Measurements from ENCODE around the gene KCMF1. TPM values are rescaled to one million over a fixed set of nuclear protein-coding genes. Genes with fewer than 3 reads are reported as not detected.
"Not testable (repeated sequence)": the region's sequence is repeated elsewhere in the genome, so short reads cannot be mapped to it uniquely, and the experiment has no call there.

Gene KCMF1
- total RNA-seq, 1 donor from 2014 or later, result 105 TPM

GRCh38 chr2:84942964-84943421 lies 28.0 kb upstream of the KCMF1 start:
- Mint-ChIP-seq H3K4me1 (ENCODE audit: low read depth, unreplicated experiment) (peaks cover 11% of the 10 kb centered on the region), H3K4me3 (ENCODE audit: unreplicated experiment) (no peak overlapping the region), H3K36me3 (ENCODE audit: low read depth, unreplicated experiment) (no peaks in the 10 kb centered on the region), H3K27me3 (ENCODE audit: low read depth, unreplicated experiment) (no peaks in the 10 kb centered on the region), H3K27ac (ENCODE audit: unreplicated experiment) (no peak overlapping the region), H3K9me3 (ENCODE audit: unreplicated experiment) (no peaks in the 10 kb centered on the region)
- Histone ChIP-seq H3K4me2 (ENCODE audit: low read length) (no peak overlapping the region), H2AFZ (ENCODE audit: low read depth, low read length) (no peak overlapping the region), H3K27me3 (ENCODE audit: insufficient read depth, low read length) (no peaks in the 10 kb centered on the region), H3K27ac (ENCODE audit: low read depth, low read length) (no peak overlapping the region), H3K9ac (ENCODE audit: low read length) (no peak overlapping the region), H3K36me3 (ENCODE audit: insufficient read depth, low read length) (no peaks in the 10 kb centered on the region), H4K20me1 (ENCODE audit: insufficient read depth, low read length) (no peaks in the 10 kb centered on the region), H3K9me3 (ENCODE audit: insufficient read depth, low read depth, low read length) (no peaks in the 10 kb centered on the region), H3K4me3 (ENCODE audit: insufficient read depth, low read depth, low read length) (no peak overlapping the region), H3K79me2 (ENCODE audit: insufficient read depth, low read length) (no peaks in the 10 kb centered on the region), H3K4me1 (ENCODE audit: insufficient read depth, low read length) (peaks cover 16% of the 10 kb centered on the region)
- TF ChIP-seq EZH2 (IDR thresholded peaks at IDR 0.05; ENCODE audit: insufficient read depth, low read length), result no peak
- TF ChIP-seq, protein P1, sequence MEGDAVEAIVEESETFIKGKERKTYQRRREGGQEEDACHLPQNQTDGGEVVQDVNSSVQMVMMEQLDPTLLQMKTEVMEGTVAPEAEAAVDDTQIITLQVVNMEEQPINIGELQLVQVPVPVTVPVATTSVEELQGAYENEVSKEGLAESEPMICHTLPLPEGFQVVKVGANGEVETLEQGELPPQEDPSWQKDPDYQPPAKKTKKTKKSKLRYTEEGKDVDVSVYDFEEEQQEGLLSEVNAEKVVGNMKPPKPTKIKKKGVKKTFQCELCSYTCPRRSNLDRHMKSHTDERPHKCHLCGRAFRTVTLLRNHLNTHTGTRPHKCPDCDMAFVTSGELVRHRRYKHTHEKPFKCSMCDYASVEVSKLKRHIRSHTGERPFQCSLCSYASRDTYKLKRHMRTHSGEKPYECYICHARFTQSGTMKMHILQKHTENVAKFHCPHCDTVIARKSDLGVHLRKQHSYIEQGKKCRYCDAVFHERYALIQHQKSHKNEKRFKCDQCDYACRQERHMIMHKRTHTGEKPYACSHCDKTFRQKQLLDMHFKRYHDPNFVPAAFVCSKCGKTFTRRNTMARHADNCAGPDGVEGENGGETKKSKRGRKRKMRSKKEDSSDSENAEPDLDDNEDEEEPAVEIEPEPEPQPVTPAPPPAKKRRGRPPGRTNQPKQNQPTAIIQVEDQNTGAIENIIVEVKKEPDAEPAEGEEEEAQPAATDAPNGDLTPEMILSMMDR (IDR thresholded peaks at IDR 0.05; ENCODE audit: insufficient read depth, low read depth, low read length), result no peak
- no peak for FAIRE-seq
- DNase-seq (ENCODE audit: low read depth), result no peak

- Mint-ChIP-seq H3K27me3 (ENCODE audit: low read depth, unreplicated experiment) (no peaks in the 10 kb centered on the region), H3K4me3 (ENCODE audit: unreplicated experiment) (no peak overlapping the region)
- H3K9ac ChIP-seq (ENCODE audit: low read length), result no peak overlapping the region
These were observed 26.6 kb upstream of the KCMF1 start for GRCh38 chr2:84944295-84944909.

GRCh38 chr2:84945838-84946203 lies 25.1 kb upstream of the KCMF1 start:
- not testable (repeated sequence) for H3K27me3 ChIP-seq (ENCODE audit: insufficient read depth, low read length); H3K9me3 Mint-ChIP-seq (ENCODE audit: unreplicated experiment); H3K4me1 Mint-ChIP-seq (ENCODE audit: low read depth, unreplicated experiment); H3K4me3 ChIP-seq (ENCODE audit: insufficient read depth, low read depth, low read length); H3K27me3 Mint-ChIP-seq (ENCODE audit: low read depth, unreplicated experiment); H2AFZ ChIP-seq (ENCODE audit: low read depth, low read length); H4K20me1 ChIP-seq (ENCODE audit: insufficient read depth, low read length); H3K9me3 ChIP-seq (ENCODE audit: insufficient read depth, low read depth, low read length); H3K36me3 ChIP-seq (ENCODE audit: insufficient read depth, low read length); H3K79me2 ChIP-seq (ENCODE audit: insufficient read depth, low read length); DNase-seq (ENCODE audit: low read depth); H3K4me3 Mint-ChIP-seq (ENCODE audit: unreplicated experiment); FAIRE-seq; H3K36me3 Mint-ChIP-seq (ENCODE audit: low read depth, unreplicated experiment); H3K27ac Mint-ChIP-seq (ENCODE audit: unreplicated experiment)
- Histone ChIP-seq H3K9ac (ENCODE audit: low read length) (peak overlapping the region; percentile 71), H3K27ac (ENCODE audit: low read depth, low read length) (peak overlapping the region; percentile 87), H3K4me1 (ENCODE audit: insufficient read depth, low read length) (peaks cover 16% of the 10 kb centered on the region), H3K4me2 (ENCODE audit: low read length) (peak overlapping the region; percentile 78)

More at GRCh38 chr2:84944295-84944909, 26.6 kb upstream of the KCMF1 start:
- H3K27me3 ChIP-seq (ENCODE audit: insufficient read depth, low read length), result no peaks in the 10 kb centered on the region
- H3K79me2 ChIP-seq (ENCODE audit: insufficient read depth, low read length), result no peaks in the 10 kb centered on the region
- FAIRE-seq, result no peak
- H4K20me1 ChIP-seq (ENCODE audit: insufficient read depth, low read length), result no peaks in the 10 kb centered on the region
- no peaks in the 10 kb centered on the region for H3K36me3 ChIP-seq (ENCODE audit: insufficient read depth, low read length)
- no peak overlapping the region for H3K27ac Mint-ChIP-seq (ENCODE audit: unreplicated experiment)
- peaks cover 16% of the 10 kb centered on the region for H3K4me1 ChIP-seq (ENCODE audit: insufficient read depth, low read length)
- H3K9me3 ChIP-seq (ENCODE audit: insufficient read depth, low read depth, low read length), result no peaks in the 10 kb centered on the region
- DNase-seq (ENCODE audit: low read depth), result no peak
- H3K36me3 Mint-ChIP-seq (ENCODE audit: low read depth, unreplicated experiment), result no peaks in the 10 kb centered on the region
- TF ChIP-seq, protein P1 (IDR thresholded peaks at IDR 0.05; ENCODE audit: insufficient read depth, low read depth, low read length), result no peak
- no peak for TF ChIP-seq EZH2 (IDR thresholded peaks at IDR 0.05; ENCODE audit: insufficient read depth, low read length)
- H3K27ac ChIP-seq (ENCODE audit: low read depth, low read length), result no peak overlapping the region
- H3K4me3 ChIP-seq (ENCODE audit: insufficient read depth, low read depth, low read length), result no peak overlapping the region
- H3K4me1 Mint-ChIP-seq (ENCODE audit: low read depth, unreplicated experiment), result peaks cover 11% of the 10 kb centered on the region
- H3K4me2 ChIP-seq (ENCODE audit: low read length), result no peak overlapping the region
- H2AFZ ChIP-seq (ENCODE audit: low read depth, low read length), result no peak overlapping the region
- no peaks in the 10 kb centered on the region for H3K9me3 Mint-ChIP-seq (ENCODE audit: unreplicated experiment)
